ENCODE data around the gene NEU4.

DNA sequence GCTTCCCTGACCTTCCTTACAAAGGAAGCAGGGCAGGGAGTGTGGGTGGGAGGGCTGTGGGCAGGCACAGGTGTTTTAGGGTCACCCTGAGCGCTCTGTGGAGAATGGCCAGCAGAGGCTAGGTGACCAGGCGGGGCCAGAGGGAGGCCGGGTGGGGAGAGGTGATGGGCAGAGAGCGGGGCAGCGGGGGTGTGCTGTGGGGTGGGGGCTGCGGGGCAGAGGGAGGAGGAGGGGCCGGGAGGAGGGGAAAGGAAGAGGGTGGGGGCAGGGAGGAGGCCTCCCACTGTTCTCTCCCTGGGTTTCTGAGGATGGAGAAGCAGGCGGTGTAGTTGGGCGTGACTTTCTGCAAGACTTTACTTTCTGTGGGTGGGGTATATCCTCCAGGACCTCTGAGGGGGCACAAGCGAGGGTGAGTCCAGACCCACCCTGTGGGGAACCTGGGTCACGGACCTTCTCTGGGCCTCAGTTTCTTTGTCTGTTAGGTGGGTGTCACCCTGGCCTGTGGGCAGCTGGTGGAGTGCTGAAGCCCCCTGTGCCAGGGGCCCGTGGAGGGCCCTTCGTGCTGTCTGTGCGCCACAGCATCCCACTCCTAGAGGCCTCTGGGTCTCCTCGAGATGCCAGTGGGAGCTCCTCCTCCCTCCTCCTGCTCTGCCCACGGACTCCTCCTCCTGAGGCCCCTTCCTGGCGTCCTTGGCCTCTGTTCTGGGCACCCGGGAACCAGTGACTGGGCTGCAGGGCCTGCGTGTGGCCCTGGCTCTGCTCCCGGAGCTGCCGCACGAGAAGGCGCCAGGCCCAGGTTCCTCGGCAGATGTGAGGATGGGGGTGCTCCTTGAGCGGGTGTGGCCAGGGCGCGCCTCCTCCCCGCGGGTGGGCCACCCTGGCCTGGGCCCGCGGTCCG is 6.3 kb upstream of the NEU4 start:
- TF ChIP-seq ZNF384 (IDR thresholded peaks at IDR 0.05) (no peak), FOXA1 (IDR thresholded peaks at IDR 0.05) (no peak), BHLHE40 (IDR thresholded peaks at IDR 0.05; ENCODE audit: borderline replicate concordance) (no peak), NFRKB (IDR thresholded peaks at IDR 0.05) (no peak), ELF4 (IDR thresholded peaks at IDR 0.05) (no peak), TARDBP (IDR thresholded peaks at IDR 0.05) (no peak), FOXK2 (IDR thresholded peaks at IDR 0.05) (no peak), HDGF (IDR thresholded peaks at IDR 0.05; ENCODE audit: borderline replicate concordance) (no peak), SP1 (IDR thresholded peaks at IDR 0.05) (no peak)

Measured in HEK293T (cell line).